Stimulated activated CD8-positive, alpha-beta memory T cell treated with anti-CD3 and anti-CD28 coated beads, Interleukin-2, amount 100 ng/mL, for 1 hour (primary cell): Measurements from ENCODE around the gene ZNF133.
"Not testable (repeated sequence)": the region's sequence is repeated elsewhere in the genome, so short reads cannot be mapped to it uniquely, and the experiment has no call there.

Experiments
- DNase-seq, 2 donors: peaks; one replicate each; pipeline ENCODE4 v3.0.0-alpha.2; 2020; ENCODE audit warnings: low read depth in 2 of 2

The ZNF133 gene

DNA sequence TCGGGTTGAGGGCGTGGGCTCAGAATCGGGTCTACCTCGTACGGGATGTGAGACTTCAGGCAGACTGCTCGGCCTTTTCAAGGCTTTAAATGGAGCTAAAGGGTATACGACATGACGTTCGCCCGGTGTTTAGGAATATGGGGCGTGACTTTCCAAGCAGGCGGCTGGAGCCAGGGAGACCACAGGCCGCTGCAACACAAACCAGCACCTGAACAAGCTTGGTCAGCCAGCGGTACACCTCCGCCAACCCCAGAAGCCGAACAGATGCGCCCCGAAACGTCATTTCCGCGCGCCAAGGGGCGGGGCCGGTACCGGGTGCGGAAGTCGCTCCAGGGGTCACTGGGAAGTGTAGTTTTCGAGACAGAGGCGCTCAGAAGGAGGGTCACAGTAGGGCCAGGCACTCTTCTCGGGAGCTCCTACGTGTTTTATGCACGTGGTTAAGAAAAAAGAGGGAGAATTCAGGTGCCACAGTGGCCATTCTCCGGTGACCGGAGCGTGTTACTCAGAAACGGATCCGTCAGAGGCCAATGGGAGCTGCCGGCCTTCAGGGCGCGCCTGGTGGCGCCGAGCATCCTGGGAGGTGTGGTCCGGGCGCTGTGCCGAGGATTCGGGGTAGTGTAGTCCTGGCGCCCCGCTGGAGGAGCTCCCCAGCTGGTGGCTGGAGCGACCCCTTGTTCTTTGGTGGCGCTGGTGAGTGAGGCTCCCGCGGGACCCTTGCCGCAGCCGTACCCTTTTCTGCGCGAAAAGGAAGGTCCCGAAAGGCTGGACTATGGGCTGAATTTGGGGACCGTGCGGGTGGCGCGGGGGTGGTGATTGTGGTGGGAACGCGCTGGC lies at the start of gene ZNF133:
Gene ZNF133 (plus strand): TSS at position 613 of the 834 bp plus-strand sequence. CDS start 17,160 bp downstream, outside the sequence.
- DNase-seq, result peak; percentile 95 to 96

DNA sequence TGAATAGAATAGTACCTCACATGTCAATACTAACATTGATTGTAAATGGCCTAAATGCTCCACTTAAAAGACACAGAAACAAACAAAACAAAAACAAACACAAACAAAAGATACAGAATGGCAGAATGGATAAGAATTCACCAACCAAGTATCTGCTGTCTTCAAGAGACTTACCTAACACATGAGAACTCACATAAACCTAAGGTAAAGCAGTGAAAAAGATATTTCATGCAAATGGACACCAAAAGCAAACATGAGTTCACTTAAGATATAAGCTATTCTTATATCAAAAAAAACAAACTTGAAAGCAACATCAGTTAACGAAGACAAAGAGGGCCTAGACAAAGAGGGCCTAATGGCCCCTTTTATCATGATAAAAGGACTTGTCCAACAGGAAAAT lies 47.3 kb upstream of the ZNF133 start:
- DNase-seq, result no peak

DNA sequence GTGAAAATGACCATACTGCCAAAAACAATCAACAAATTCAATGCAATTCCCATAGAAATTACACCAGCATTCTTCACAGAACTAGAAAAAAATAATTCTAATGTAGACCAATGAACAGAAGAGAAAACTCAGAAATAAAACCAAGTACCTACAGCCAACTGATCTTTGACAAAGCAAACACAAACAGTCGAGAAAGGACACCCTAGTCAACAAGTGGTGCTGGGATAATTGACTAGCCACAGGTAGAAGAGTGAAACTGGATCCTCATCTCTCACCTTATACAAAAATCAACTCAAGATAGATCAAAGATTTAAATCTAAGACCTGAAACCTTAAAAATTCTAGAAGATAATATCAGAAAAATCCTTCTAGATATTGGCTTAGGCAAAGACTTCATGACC lies 44.5 kb upstream of the ZNF133 start:
- DNase-seq, result no peak

DNA sequence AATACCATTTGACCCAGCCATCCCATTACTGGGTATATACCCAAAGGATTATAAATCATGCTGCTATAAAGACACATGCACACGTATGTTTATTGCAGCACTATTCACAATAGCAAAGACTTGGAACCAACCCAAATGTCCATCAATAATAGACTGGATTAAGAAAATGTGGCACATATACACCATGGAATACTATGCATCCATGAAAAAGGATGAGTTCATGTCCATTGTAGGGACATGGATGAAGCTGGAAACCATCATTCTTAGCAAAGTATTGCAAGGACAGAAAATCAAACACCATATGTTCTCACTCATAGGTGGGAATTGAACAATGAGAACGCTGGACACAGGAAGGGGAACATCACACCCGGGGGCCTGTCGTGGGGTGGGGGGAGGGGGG lies 39.8 kb upstream of the ZNF133 start:
- not testable (repeated sequence) for DNase-seq

DNA sequence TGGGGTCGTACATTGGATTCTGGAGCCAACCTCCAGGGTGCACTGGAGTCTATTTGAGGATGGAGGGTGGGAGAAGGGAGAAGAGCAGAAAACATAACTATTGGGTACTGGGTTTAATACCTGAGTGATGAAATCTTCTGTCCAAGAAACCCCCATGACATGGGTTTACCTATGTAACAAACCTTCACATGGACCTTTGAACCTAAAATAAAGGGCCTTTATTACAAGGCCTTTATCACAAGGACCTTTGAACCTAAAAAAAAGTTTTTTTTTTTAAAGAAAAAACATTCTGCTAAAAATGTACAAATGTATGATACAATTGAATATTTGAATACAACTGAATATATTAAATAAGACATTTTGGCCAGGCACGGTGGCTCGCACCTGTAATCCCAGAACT lies 38.1 kb upstream of the ZNF133 start:
- no peak for DNase-seq

DNA sequence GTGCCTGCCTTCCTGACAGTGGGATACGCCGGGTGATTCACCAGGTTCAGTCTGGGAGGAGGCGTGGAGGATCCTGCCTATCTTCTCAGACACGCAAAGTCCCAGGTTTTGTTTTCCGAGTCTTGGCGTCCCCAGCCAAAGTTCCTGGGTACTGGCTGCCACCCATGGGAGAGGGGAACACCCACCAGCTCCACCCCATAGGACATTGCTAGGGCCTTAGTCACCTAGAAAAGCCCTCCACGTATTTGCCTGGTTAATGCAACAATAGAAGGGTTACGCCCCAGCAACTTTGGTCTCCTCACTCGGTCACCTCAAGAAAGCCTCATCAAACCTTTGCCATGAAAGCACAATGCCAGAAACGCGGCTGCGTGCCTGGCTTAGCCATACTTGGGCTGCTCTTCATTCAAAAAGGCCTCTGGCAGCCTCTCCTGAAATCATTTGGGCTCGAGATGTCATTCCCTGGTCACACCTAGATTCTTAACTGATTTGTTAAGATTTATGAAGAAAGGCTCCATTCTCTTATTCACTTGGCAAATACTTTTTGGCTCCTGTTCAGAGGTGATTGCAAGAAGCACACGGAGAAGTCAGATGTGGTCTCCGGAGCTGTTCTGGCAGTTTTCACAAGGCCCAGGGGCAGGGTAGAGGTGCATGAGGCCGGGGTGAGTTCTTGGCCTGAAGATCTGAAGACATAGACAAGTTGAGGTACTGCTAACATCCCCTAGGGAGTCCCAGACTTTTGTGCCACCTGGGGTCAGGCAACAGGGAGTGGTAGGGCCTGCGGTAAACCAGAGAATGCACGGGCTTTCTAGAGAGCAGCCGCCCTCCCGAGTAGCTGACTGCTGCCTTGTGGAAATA lies 35.5 kb upstream of the ZNF133 start:
- DNase-seq, result no peak

DNA sequence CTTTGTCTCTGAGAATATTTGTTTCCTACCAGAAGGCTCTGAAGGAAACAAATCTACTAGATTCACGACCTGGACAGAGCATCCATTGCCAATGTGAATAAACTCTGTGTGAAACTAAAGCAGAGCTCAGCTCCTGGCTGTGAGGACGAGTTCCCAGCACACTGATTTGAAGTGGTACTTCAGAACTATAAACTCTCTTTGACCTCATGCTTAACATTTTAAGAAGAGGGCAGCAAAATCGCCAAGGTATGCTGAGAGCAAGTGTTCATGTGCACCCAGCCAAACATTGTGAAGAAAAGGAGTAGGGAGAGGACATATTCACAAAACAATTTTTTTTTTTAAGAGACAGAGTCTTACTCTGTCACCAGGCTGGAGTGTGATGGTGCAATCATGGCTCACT lies 33.7 kb upstream of the ZNF133 start:
- DNase-seq, result no peak

DNA sequence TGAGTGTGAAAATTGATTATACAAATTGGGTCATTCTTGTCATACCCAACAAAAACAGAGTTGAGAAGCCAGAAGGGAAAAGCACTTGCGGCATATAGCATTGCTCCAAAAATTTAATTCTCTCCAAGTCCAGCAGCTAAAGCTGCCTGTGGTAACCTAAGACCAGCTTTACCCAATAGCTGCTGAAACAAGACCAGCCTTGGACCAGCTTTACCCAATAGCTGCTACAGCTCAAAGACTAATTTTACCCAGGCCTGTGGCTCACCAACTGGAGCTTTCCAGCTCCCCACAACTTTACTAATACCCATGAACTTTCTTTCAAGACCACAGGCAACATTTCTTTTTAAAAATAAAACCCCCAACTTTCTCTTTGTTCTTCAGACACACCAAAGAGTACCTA lies 32.8 kb upstream of the ZNF133 start:
- DNase-seq, result no peak

DNA sequence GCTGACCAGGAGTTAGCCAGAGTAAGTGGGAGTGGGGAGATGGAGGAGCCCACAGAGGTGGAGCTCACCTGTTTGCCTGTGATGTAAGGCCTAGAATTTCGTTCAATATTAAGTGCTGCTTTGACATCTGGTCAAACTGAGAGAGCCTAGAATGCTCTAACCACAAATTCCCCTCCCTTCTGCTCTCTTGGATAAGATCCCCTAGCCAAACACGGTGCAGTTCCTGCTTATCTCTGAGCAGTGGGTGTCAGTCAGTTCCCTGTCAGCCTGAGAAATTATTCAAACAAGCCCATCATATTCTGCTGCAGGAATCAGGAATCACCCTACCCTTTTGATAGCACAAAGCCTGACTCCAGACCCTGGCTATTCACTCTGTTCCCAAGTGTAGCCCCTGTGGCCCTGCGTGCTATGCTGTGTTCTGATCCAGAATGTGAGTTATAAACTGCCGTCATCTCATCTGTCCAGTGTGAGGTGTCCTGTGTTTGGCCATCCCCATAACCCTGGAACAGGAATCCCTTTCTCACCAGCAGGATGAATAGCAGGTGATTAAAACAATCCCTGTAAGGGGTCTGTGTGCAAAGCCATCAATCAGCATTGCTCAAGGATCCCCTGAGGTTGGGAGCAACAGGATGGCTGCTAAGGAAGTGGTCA lies 31.8 kb upstream of the ZNF133 start:
- no peak for DNase-seq

DNA sequence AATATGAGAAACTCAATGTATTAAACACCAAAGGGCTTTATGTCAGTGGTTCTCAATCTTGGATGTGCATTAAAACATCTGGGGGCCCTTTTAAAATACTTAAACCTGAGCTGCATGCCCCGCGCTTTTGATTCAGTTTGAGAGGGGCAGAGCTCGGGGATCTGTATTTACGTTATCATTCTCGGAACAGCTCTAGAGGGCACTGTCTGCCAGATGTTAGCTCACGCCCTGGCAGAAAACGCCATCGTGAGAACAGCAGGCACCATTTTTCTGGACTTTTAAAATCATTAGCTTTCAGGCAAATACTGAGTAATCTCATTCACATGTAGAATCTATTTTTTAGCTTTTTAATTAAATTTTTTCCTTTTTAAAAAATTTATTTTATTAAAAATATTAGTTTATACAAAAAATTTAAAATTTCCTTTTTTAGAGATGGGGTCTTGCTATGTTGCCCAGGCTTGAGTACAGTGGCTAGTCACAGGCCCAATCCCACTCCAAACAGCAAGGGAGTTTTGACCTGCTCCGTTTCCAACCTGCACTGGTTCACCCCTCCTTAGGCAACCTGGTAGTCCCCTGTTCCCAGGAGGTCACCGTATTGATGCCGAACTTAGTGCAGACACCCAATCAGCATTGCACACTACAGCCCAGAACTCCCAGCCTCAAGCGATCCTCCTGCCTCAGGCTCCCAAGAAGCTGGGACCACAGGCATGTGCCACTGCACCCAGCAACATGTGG lies 30.0 kb upstream of the ZNF133 start:
- no peak for DNase-seq

DNA sequence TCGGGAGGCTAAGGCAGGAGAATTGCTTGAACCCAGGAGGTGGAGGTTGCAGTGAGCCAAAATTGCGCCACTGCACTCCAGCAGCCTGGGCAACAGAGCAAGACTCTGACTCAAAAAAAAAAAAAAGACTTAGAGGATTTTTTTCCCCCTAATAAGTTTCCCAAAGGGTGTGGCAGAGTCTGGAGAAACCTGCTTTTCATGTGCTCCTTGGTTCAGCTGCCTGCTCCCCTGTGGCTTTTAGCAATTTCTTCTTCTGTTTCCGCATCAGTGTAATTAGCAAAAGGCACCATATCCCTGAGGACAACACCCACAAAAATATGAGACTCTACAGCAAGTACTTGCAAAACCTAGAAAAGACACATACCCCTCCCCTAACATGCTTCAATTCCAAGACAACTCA lies 28.6 kb upstream of the ZNF133 start:
- DNase-seq, result no peak

DNA sequence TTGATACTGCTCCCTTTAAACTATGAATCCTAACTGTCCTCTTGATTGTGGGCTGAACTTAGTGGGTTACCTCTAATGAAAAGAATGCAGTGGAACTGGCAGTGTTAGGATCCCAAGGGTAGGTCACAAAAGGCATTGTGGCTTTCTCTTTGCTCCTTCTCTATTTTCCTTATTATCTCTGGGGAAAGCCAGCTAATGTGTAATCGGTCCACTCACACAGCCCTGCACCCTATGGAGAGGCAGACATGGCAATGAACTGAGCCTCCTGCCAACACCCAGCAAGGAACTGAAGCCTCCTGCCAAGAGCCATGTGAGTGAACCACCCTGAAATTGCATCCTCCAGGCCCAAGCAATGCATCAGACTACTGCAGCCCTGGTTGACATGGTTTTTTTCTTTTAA lies 24.6 kb upstream of the ZNF133 start:
- no peak for DNase-seq

DNA sequence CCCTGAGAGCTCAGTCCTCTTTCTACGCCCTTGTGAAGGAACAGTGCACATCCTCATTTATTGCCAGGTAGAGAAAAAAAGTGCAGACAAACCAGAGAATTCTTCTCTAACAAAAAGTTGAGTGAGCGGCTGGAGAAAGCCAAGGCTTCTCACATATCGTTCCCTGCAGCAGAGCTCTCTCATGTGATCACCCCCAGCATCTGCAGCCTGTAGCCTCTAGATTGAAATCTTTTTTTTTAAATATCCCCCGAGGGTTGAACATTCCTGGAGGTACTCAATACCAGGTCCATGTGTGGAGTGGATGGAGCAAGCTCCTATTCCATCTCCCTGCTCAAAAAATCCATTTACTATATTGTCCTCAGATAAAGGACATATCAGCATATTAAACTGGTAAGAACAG lies 22.9 kb upstream of the ZNF133 start:
- DNase-seq, result no peak

DNA sequence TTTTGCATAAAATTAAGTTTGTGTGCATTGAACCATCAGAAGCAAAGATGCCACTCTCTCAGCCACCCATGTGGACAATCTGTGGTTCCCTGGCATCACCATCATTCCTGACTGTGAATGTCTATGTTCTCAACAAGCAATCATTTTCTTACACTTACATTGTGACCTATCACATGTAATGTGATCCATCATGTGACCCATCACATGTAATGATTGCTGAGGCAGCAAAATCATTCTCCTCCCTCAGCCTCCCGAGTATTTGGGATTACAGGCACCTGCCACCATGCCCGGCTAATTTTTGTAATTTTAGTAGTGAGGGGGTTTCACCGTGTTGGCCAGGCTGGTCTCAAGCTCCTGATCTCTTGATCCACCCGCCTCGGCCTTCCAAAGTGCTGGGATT lies 22.0 kb upstream of the ZNF133 start:
- no peak for DNase-seq

DNA sequence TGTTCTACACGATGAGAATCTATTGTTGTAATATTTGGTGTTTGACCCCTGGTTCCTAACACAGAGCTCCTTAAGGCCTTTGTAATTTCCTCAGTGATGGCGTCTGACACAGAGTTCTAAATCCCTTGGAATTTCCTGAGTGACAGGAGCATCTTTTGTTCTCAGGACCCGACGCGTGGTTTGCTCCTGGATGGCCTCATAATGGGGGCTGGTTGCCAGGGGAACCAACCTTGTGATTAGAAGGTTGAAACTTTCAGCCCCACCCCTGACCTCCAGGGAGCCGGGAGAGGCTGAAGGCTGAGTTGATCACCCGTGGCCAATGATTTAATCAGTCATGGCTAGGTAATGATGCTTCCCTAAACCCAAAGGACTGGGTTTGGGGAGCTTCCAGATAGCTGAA lies 20.5 kb upstream of the ZNF133 start:
- no peak for DNase-seq

DNA sequence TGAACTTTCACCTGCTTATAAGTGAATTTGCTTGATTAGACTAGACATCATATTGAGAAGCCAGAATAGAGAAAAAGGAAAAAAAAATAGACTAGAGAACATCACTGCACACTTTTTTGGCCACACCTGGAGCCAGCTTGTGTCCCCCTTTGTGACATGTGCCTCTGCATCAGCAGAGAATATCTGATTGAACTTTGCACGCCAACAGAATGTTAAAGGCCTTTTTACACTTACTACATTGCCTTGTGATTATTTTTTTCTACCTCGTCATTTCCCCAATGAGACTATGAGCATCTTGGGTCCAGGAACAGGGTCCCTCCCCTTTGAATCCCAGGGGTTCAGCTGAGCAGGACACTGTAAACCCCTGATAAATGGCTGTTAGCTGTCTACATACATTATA lies 17.2 kb upstream of the ZNF133 start:
- DNase-seq, result no peak

DNA sequence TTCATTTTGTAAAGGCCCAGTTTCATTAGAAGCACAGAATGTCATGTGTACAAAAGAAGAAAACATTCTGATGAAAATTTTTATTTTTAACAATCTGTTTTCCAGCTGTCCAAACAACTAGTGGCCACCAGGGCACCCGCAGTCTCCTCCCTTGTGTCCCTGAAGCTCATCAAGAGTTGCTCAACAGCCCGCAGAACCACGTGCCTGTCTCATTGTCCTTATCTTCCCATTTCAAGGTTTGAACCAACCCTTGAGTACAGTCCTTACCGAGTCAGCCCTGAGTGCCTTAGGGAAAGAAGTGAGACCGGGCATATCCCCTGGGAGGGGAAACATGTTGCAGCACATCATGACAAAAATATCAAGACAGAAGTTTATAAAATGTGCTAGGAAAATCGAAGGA lies 15.9 kb upstream of the ZNF133 start:
- no peak for DNase-seq

DNA sequence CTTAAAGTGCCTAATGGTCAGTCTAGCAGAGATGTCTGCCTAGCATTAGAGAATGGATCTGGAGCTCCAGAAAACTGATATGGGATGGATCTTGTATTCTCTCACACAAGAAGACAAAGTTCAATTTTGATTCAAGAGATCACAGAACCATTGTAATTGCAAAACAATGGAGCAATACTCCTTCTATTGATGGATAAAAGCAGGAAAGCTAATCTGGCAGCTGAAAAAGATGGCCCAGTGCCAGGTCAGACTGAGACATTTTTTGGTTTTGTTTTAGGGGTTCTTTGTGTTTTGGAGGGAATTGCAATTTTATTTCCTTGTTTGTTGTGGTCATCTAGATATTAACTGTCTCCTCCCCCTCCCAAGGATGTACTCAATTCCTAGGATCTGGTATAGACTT lies 14.6 kb upstream of the ZNF133 start:
- DNase-seq, result no peak

DNA sequence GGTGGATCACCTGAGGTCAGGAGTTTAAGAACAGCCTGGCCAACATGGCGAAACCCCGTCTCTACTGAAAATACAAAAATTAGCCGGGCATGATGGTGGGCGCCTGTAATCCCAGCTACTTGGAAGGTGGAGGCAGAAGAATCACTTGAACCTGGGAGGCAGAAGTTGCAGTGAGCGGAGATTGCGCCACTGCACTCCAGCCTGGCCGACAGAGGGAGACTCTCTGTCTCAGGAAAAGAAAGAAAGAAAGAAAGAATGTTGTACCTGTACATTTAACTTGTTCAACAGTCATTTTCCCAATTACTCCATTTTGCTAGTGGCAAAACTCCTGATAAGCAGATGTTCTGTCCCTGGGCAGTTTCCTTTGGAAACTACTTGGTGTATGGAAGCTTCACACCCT lies 12.4 kb upstream of the ZNF133 start:
- DNase-seq, result not testable (repeated sequence)

DNA sequence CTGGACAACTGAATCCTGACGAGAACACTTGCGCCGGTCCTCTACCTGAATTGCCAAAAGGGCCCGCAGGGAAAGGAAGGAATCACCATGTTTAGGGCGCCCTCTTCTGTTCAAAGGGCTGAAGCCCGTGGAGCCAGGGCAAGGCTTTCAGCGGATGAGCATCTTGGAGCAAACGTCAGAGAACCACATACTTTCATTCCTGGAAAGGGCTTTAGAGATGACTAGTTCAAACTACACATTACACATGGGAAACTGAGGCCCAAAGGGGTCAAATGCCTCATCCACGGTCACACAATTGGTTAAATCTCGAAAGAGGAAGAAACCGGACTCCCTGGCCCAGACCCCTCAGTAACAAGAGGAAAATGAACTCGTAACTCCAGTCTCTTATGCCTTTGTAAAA lies 11.5 kb upstream of the ZNF133 start:
- DNase-seq, result no peak

DNA sequence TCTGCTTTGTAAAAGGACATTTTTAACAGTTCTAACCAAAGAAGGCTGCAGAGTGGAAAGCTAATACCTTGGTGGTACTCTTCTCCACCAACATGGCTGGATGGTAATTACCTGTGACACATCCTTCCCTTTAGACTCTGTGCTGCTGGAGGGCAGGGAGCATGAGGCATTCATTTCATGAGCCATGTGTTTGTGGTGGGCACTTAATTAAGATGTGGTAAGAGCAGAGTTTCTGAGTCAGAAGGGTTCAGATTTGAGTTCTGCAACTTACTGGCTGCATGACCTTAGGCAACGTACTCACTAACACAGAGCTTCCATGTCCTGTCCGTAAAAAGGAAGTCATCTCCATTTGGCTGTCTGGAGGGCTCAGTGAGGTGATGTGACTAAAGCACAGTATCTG lies 9.1 kb upstream of the ZNF133 start:
- DNase-seq, result no peak
